ENCODE measurements around the gene EVA1C. TPM values are rescaled to one million over a fixed set of nuclear protein-coding genes. Genes with fewer than 3 reads are reported as not detected.
"Not testable (repeated sequence)": the region's sequence is repeated elsewhere in the genome, so short reads cannot be mapped to it uniquely, and the experiment has no call there.

The EVA1C gene
- total and polyA plus RNA-seq, 3 donors from 2014 or later, result 28.4 to 47.0 (median 44.2) TPM

DNA sequence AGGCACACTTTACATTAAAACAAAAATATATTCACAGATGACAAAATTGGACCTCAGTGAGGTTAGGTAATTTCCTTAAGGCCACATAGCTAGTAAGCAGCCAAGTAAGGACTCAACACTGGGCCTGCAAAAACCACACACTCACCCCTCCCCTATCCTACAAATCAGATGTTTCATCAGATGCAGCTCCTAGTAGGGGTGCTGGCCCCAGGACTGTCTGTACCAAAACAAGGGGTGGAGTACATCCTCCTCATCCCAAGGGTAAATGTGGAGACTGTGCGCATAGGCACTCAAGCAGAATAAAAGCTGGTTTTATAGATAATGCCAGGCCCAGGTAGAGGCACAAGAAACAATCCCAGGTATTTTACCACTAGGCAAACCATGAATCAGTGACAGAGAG, 45.3 kb upstream of the EVA1C start:
- H3K9me3 ChIP-seq, result no peaks in the 10 kb centered on the region
- DNase-seq, result no peak
- H3K27ac ChIP-seq, result no peak overlapping the region
- no peak for TF ChIP-seq POLR2A (IDR thresholded peaks at IDR 0.05)
- TF ChIP-seq, protein P1, sequence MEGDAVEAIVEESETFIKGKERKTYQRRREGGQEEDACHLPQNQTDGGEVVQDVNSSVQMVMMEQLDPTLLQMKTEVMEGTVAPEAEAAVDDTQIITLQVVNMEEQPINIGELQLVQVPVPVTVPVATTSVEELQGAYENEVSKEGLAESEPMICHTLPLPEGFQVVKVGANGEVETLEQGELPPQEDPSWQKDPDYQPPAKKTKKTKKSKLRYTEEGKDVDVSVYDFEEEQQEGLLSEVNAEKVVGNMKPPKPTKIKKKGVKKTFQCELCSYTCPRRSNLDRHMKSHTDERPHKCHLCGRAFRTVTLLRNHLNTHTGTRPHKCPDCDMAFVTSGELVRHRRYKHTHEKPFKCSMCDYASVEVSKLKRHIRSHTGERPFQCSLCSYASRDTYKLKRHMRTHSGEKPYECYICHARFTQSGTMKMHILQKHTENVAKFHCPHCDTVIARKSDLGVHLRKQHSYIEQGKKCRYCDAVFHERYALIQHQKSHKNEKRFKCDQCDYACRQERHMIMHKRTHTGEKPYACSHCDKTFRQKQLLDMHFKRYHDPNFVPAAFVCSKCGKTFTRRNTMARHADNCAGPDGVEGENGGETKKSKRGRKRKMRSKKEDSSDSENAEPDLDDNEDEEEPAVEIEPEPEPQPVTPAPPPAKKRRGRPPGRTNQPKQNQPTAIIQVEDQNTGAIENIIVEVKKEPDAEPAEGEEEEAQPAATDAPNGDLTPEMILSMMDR (IDR thresholded peaks at IDR 0.05), result no peak
- H3K4me1 ChIP-seq, result peaks cover 4% of the 10 kb centered on the region
- no peak overlapping the region for H3K4me3 ChIP-seq
- 92 to 97% methylated on average over 1 of the region's 1 CpG for WGBS, 2 donors
- no peaks in the 10 kb centered on the region for H3K36me3 ChIP-seq (ENCODE audit: low read depth, missing control alignments)
- H3K27me3 ChIP-seq, result no peaks in the 10 kb centered on the region
- intact Hi-C loops (cut with DNase I; ENCODE audit: low total_unique reads), result no loop called here

DNA sequence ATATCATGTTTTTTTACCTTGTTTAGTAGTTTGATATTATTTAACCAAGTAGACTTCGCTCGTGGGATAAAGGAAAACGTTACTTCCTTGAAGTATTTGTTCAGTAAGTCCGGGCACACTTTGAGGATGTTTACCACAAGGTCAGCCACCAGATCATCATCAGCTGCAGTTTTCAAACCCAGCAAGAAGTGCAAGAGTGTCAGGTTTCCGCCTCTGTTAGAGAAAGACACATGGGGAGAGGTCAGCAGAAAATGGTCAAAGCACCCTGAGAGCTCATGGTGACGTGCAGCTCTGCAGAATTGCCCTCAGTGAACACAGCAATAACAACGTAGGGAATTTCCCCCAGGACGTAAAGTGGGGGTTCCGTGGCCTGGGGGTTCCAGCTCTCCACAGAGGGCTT, 44.1 kb upstream of the EVA1C start:
- Histone ChIP-seq H3K27ac (no peak overlapping the region), H3K36me3 (ENCODE audit: low read depth, missing control alignments) (no peaks in the 10 kb centered on the region), H3K27me3 (no peaks in the 10 kb centered on the region), H3K4me1 (peaks cover 7% of the 10 kb centered on the region), H3K9me3 (no peaks in the 10 kb centered on the region), H3K4me3 (no peak overlapping the region)
- intact Hi-C loops (cut with DNase I; ENCODE audit: low total_unique reads), result no loop called here
- DNase-seq, result no peak
- WGBS, 2 donors, result 90 to 91% methylated on average over 9 of the region's 9 CpGs
- TF ChIP-seq, protein P1 (IDR thresholded peaks at IDR 0.05), result no peak
- no peak for TF ChIP-seq POLR2A (IDR thresholded peaks at IDR 0.05)

DNA sequence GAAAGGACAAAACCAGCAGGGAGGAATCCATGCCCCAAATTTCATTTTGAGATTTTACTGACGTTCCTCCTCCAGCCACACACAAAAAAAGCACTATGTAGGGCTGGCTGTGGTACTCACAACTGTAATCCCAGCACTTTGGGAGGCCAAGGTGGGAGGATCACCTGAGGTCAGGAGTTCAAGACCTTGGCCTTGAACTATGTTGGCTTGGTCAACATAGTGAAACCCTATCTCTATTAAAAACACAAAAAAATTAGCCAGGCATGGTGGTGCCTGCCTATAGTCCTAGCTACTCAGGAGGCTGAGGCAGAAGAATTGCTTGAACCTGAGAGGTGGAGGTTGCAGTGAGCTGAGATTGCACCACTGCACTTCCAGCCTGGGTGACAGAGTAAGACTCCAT, 43.5 kb upstream of the EVA1C start:
- intact Hi-C loops (cut with DNase I; ENCODE audit: low total_unique reads); H3K36me3 ChIP-seq (ENCODE audit: low read depth, missing control alignments); H3K4me3 ChIP-seq; H3K27me3 ChIP-seq; H3K9me3 ChIP-seq; H3K4me1 ChIP-seq; H3K27ac ChIP-seq; DNase-seq: not testable (repeated sequence)
- 61 to 72% methylated on average over 1 of the region's 1 CpG for whole genome bisulfite sequencing, 2 donors

DNA sequence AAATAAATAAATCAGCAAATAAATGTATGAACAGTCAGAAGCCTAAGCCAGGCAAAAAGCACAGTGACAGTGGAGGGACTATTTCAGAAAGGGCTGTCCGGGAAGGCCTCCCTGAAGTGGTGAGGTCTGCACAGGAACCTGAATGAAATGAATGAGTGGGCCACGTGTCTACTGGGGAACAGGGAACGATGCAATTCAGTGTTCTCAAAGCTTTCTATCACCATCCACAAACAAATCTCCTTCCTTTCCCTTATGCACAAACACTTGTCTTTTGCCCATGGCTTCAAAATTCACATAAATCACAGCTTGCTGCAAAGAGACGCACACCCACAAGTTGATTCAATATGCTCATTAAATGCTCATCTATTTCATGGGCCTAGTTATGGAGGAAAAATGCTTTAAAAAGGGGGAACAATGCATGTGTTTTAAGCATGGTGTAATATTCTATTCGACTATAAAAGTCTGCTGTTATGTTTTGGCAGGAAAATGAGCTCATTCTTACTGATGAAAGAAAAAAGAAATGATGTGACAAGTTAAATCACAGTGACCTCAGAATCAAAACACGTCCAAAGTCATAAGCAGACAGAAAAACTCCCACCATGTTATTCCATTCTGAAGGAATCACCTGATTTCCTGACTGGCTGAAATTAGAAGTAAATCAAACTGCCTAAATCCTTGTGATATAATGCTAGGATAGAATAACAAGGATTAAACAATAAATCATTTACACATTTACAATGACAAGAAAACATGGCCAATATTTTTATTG, 41.3 kb upstream of the EVA1C start:
- intact Hi-C loops (cut with DNase I; ENCODE audit: low total_unique reads), result no loop called here
- peaks cover 7% of the 10 kb centered on the region for H3K4me1 ChIP-seq
- DNase-seq, result no peak

DNA sequence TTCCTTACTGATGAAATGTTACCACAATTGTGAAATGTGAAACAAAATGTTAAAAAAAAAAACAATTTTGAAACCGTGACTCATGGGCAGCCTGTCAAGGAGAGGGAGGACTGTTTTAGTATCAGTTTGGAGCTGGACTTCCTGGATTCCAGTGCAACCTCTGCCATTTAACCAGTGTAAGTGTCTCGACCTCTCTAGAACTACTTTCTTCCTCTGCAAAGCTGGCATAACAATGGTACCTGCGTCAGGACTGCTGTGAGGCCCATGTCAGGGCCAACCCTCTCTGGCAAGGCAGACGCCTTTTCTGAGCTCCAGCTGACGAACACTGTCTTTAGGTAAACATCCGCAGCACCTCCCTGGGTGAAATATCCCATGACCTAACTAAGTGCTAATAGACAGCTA, 40.6 kb upstream of the EVA1C start:
- 44 to 59% methylated on average over 6 of the region's 6 CpGs for whole genome bisulfite sequencing, 2 donors
- no peaks in the 10 kb centered on the region for H3K36me3 ChIP-seq (ENCODE audit: low read depth, missing control alignments)
- no peak overlapping the region for H3K4me3 ChIP-seq
- H3K27me3 ChIP-seq, result no peaks in the 10 kb centered on the region
- TF ChIP-seq, protein P1 (IDR thresholded peaks at IDR 0.05), result no peak
- TF ChIP-seq POLR2A (IDR thresholded peaks at IDR 0.05), result no peak
- peaks cover 7% of the 10 kb centered on the region for H3K4me1 ChIP-seq
- peak; percentile 40 for DNase-seq
- H3K9me3 ChIP-seq, result no peaks in the 10 kb centered on the region
- peak overlapping the region; percentile 59 to 81 for H3K27ac ChIP-seq
- intact Hi-C loops (cut with DNase I; ENCODE audit: low total_unique reads), result no loop called here

More for the DNA sequence above, 41.3 kb upstream of the EVA1C start:
- H3K36me3 ChIP-seq (ENCODE audit: low read depth, missing control alignments), result no peaks in the 10 kb centered on the region
- peak overlapping the region; percentile 59 to 81 for H3K27ac ChIP-seq
- no peak for TF ChIP-seq POLR2A (IDR thresholded peaks at IDR 0.05)
- TF ChIP-seq, protein P1 (IDR thresholded peaks at IDR 0.05), result no peak
- H3K27me3 ChIP-seq, result no peaks in the 10 kb centered on the region
- H3K9me3 ChIP-seq, result no peaks in the 10 kb centered on the region
- no peak overlapping the region for H3K4me3 ChIP-seq
- WGBS, 2 donors, result 79 to 80% methylated on average over 6 of the region's 6 CpGs
